ENCODE results near the gene SLC9A1. TPM values are rescaled to one million over a fixed set of nuclear protein-coding genes. Genes with fewer than 3 reads are reported as not detected.

SLC9A1 gene
- total and polyA plus RNA-seq, 10 of the 15 experiments (the other 5 are each of a cell fraction or from before 2014, with no cell fraction given): 0.87 to 21.4 (median 4.3) TPM

DNA sequence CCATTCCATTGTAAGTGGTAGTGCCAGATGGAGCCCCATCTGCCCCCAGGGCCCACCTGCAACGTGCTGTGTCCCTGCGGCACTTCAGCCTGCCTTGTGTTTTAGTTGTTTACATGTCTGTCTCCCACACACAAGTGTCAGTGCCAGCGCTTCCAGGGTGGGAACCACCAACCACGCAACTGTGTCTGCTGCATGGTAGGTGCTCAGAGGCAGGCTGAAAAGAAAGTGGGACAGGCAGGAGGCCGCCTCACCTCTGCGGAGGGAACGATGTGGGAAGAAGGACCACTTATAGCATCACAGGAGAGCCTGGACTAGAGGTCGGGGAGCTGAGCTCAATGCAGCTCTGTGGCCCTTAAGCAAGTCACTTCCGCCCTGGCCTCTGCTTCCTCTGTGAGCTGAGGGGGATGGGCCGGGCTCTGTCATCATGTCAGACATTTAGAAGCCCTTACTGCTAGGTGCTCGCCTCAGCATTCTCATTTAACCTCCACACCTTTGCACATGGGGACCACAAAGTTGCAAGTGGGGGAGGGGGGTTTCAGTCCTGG, 17.9 kb downstream of the SLC9A1 start:
- no peak for DNase-seq (ENCODE audit: low read depth, low spot score)
- peak overlapping the region; percentile 17; the same call in 1 of the 2 replicates for H3K4me3 ChIP-seq
- TF ChIP-seq CREM (IDR thresholded peaks at IDR 0.05; ENCODE audit: low read depth) (peak; percentile 34; the same call in 1 of the 2 replicates), BCL11A (IDR thresholded peaks at IDR 0.05; ENCODE audit: low read depth, low read length) (no peak), NRF1 (conservative IDR thresholded peaks at IDR 0.05; ENCODE audit: low read depth, low read length) (no peak), TCF3 (IDR thresholded peaks at IDR 0.05; ENCODE audit: borderline replicate concordance, insufficient read depth, low read depth, low read length) (no peak), POU2F2 (IDR thresholded peaks at IDR 0.05; ENCODE audit: borderline replicate concordance, low read depth, low read length) (no peak), JUND (IDR thresholded peaks at IDR 0.05; ENCODE audit: low read depth, low read length) (no peak), HDGF (IDR thresholded peaks at IDR 0.05) (no peak), MEF2A (IDR thresholded peaks at IDR 0.05; ENCODE audit: insufficient read depth, low read depth, low read length) (no peak), KAT2A (conservative IDR thresholded peaks at IDR 0.05; ENCODE audit: control insufficient read depth, low read depth, low read length) (no peak), SUPT20H (IDR thresholded peaks at IDR 0.05; ENCODE audit: borderline replicate concordance, control insufficient read depth, low read depth, low read length) (no peak), SMAD1 (IDR thresholded peaks at IDR 0.05; ENCODE audit: low read depth, partially characterized antibody) (no peak), FOXK2 (IDR thresholded peaks at IDR 0.05) (no peak), SMC3 (IDR thresholded peaks at IDR 0.05; ENCODE audit: borderline replicate concordance, low read length) (no peak), MXI1 (IDR thresholded peaks at IDR 0.05; ENCODE audit: low read depth, low read length) (no peak), PAX5 (IDR thresholded peaks at IDR 0.05; ENCODE audit: borderline replicate concordance, low read depth, low read length) (no peak), ZSCAN29 (IDR thresholded peaks at IDR 0.05) (no peak), SMARCA5 (IDR thresholded peaks at IDR 0.05) (no peak)
- TF ChIP-seq, protein P1, sequence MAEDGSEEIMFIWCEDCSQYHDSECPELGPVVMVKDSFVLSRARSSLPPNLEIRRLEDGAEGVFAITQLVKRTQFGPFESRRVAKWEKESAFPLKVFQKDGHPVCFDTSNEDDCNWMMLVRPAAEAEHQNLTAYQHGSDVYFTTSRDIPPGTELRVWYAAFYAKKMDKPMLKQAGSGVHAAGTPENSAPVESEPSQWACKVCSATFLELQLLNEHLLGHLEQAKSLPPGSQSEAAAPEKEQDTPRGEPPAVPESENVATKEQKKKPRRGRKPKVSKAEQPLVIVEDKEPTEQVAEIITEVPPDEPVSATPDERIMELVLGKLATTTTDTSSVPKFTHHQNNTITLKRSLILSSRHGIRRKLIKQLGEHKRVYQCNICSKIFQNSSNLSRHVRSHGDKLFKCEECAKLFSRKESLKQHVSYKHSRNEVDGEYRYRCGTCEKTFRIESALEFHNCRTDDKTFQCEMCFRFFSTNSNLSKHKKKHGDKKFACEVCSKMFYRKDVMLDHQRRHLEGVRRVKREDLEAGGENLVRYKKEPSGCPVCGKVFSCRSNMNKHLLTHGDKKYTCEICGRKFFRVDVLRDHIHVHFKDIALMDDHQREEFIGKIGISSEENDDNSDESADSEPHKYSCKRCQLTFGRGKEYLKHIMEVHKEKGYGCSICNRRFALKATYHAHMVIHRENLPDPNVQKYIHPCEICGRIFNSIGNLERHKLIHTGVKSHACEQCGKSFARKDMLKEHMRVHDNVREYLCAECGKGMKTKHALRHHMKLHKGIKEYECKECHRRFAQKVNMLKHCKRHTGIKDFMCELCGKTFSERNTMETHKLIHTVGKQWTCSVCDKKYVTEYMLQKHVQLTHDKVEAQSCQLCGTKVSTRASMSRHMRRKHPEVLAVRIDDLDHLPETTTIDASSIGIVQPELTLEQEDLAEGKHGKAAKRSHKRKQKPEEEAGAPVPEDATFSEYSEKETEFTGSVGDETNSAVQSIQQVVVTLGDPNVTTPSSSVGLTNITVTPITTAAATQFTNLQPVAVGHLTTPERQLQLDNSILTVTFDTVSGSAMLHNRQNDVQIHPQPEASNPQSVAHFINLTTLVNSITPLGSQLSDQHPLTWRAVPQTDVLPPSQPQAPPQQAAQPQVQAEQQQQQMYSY (CRISPR knock-in tag; IDR thresholded peaks at IDR 0.05): no peak
- TF ChIP-seq, protein P2, sequence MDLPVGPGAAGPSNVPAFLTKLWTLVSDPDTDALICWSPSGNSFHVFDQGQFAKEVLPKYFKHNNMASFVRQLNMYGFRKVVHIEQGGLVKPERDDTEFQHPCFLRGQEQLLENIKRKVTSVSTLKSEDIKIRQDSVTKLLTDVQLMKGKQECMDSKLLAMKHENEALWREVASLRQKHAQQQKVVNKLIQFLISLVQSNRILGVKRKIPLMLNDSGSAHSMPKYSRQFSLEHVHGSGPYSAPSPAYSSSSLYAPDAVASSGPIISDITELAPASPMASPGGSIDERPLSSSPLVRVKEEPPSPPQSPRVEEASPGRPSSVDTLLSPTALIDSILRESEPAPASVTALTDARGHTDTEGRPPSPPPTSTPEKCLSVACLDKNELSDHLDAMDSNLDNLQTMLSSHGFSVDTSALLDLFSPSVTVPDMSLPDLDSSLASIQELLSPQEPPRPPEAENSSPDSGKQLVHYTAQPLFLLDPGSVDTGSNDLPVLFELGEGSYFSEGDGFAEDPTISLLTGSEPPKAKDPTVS (IDR thresholded peaks at IDR 0.05; ENCODE audit: low read depth, low read length): no peak

More for the DNA sequence above, 17.9 kb downstream of the SLC9A1 start:
- 25% methylated on average over 11 of the region's 11 CpGs for WGBS (ENCODE audit: insufficient coverage, insufficient replicate concordance, low lambda C conversion rate, missing lambda C conversion rate)
- Histone ChIP-seq H3K27me3 (replicated peaks in 1 of 2; ENCODE audit: control insufficient read depth in 2 of 2, insufficient read depth in 2 of 2, low read length in 1 of 2) (no peaks in the 10 kb centered on the region), H3K4me2 (ENCODE audit: control insufficient read depth, insufficient read depth) (peak overlapping the region; percentile 39), H3K9me3 (replicated peaks; ENCODE audit: control insufficient read depth, insufficient read depth, low read length) (no peaks in the 10 kb centered on the region), H2AFZ (ENCODE audit: control insufficient read depth, low read depth, low read length) (peak overlapping the region; percentile 20), H4K20me1 (ENCODE audit: control insufficient read depth, insufficient read depth) (no peaks in the 10 kb centered on the region), H3K27ac (ENCODE audit: control insufficient read depth, insufficient read depth) (peak overlapping the region; percentile 83), H3K4me1 (ENCODE audit: control insufficient read depth, insufficient read depth, low read length) (peaks cover 52% of the 10 kb centered on the region), H3K9ac (ENCODE audit: control insufficient read depth, insufficient read depth, low read length) (peak overlapping the region; percentile 54), H3K36me3 (ENCODE audit: control insufficient read depth in 2 of 2, insufficient read depth in 2 of 2, low read length in 1 of 2) (no peaks in the 10 kb centered on the region; a peak in 2 of 4 replicates), H3K79me2 (ENCODE audit: control insufficient read depth, insufficient read depth, low read length) (peaks cover 9% of the 10 kb centered on the region)
- ChIA-PET SMC1A (ENCODE audit: uncharacterized antibody, unreplicated experiment) (interaction anchor here (1.1 to 1.9 kb wide), 3 partner anchors 22 to 37 kb away, joined by 3 to 6 read pairs (median 4); no protein-coding TSS in a partner anchor), POLR2A (interaction anchor here (5.4 kb wide), 1 partner anchor 17 kb away, joined by 33 read pairs; the partner anchor contains the start of gene SLC9A1), CTCF (interaction anchor here (0.9 to 4.0 kb wide), 5 partner anchors 11 to 93 kb away, joined by 4 to 18 read pairs (median 6); partner anchors contain the start of gene SLC9A1), RAD21 (ENCODE audit: unreplicated experiment) (interaction anchor here (0.7 to 6.5 kb wide), 4 partner anchors 12 to 147 kb away, joined by 3 to 35 read pairs (median 4); partner anchors contain the start of gene SLC9A1)
- no TSS peak for BruUV-seq (replicated peaks)
- FAIRE-seq (peak; percentile 74), ATAC-seq (peak; percentile 21)
- in situ Hi-C loops (cut with MboI) (no loop called here), intact Hi-C loops (cut with micrococcal nuclease; ENCODE audit: unreplicated experiment) (no loop called here)

All from GM12878 (cell line).